LoVo (cell line): ENCODE results near the gene PRM1.
"Not testable (repeated sequence)": the region's sequence is repeated elsewhere in the genome, so short reads cannot be mapped to it uniquely, and the experiment has no call there.

Experiments
- DNase-seq: peaks from one replicate; pipeline ENCODE4 v3.0.0-alpha.2; 2016; ENCODE audit warnings: low spot score

The PRM1 gene

DNA sequence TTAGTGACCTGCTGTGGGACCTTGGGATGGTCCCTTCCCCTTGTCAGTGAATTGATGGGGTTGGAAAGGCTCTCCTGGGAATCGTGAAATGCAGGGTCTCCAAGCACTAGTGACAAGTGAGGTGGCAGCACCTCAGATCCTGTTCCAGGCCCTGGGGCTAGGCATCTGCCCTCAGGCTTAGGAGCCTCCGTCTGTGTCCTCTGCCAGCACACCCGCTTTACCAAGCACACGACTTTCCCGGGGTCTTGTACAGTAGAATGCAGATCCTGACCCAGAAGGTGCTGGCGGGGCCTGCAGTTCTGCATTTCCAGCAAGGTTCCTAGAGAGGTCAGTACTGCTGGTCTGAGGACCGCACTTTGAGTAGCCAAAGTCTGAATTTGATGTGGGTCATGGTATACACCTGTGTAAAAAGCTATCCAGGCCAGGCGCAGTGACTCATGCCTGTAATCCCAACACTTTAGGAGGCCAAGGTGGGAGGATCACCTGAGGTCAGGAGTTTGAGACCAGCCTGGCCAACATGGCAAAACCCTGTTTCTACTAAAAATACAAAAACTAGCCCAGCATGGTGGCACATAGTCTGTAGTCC is 33.3 kb upstream of the PRM1 start:
- DNase-seq: no peak

DNA sequence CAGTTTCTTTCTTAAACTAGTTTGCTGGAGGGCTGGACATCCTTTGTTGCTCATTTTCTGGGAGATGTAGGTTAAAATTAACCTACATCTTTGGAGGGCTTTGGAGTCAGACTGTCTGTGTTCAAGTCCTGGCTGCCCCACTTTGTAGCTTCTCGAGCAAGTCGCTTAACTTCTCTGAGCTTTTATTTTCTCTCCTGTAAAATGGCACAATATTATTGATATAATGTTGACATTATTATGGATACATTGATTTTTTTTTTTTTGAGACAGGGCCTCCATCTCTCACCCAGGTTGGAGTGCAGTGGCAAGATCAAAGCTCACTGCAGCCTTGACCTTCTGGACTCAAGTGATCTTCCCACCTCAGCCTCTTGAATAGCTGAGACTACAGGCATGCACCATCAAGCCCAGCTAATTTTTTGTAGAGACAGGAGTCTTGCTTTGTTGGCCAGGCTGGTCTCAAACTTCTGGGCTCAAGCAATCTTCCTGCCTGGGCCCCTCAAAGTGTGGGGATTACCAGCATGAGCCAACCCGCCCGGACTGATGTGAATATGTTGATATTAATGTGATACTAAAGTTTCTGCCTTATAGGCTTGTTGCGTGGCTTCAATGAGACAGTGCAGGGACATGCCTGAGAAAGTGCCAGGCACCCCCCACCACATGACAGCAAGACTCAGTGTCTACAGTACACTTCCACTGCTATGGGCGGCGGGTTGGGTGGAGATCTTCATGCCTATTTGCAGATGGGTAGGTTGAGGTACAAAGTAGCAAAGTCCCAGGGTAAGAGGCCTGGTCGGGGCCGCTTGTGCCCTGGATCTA is 32.6 kb upstream of the PRM1 start:
- DNase-seq: no peak

DNA sequence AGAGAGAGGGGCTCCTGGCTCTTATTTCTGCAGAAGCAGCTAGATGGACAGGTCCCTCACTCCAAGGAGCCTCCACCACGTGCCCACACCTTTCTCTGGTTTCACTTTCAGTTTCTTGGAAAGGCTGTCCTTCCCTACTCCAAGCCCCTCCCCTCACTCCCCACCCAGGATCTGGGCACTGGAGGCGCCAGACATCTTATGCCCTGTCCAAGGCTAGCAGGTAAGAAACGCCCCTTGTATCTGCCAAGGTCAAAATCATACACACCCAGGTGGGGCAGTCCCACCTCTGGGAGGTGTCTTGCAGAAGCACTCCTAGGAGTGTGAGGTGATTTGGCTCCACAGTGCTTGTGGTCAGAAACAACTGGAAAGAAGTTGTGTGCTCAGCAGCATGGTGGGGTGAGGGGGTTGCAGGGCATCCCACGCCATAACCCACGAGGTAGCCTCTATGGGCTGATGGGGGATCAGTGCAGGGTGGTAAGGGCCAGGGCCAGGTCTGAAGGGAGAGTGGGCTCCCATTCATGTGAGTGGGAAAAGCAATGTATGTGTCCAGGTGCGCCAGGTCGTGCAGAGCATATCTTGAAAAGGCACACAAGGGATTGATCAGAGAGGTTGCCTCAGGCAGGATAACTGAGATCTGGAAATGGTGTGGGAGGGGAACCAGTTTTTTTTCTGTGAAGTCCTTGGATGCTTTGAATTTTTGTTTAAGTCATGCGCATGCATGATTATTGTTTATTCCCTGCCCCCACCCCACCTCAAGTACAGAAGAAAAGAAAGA is 31.8 kb upstream of the PRM1 start:
- DNase-seq: peak; percentile 73

DNA sequence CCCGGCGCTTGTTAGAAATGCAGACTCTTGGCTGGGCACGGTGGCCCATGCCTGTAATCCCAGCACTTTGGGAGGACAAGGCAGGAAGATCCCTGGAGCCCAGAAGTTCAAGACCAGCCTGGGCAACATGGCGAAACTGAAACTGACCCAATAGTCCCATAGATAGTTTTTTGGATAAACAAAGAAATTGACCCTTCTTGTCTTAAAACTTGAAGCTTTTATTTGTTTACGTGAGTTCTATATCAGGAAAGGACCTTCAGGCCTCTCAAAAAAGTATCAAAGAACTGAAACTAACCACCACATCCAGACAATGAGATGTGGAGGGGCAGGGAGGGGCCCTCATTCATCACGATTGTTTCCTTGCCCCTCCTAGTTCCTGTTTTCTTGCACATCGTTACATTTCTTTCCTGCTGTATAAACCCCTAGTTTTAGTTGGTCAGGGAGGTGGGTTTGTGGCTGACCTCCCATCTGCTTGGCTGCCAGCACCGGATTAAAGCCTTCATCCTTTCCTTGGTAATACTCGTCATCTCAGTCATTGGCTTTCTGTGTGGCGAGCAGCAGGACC is 29.9 kb upstream of the PRM1 start:
- no peak for DNase-seq

DNA sequence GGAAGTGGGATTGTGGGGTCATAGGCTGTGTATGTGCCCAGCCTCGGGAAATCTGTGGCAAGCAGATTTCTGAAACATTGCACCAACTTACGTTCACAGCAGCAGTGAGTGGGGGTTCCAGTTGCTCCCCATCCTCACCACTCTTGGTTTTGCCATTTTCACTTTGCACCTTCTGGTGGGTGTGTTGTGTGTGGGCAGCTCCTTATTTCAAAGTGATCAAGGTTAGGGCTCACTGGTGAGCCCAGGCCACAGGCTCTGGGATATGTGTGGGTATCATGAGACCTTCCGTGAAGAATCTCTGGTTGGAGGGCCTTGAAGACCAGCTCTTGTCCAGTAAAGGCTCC is 29.5 kb upstream of the PRM1 start:
- no peak for DNase-seq

DNA sequence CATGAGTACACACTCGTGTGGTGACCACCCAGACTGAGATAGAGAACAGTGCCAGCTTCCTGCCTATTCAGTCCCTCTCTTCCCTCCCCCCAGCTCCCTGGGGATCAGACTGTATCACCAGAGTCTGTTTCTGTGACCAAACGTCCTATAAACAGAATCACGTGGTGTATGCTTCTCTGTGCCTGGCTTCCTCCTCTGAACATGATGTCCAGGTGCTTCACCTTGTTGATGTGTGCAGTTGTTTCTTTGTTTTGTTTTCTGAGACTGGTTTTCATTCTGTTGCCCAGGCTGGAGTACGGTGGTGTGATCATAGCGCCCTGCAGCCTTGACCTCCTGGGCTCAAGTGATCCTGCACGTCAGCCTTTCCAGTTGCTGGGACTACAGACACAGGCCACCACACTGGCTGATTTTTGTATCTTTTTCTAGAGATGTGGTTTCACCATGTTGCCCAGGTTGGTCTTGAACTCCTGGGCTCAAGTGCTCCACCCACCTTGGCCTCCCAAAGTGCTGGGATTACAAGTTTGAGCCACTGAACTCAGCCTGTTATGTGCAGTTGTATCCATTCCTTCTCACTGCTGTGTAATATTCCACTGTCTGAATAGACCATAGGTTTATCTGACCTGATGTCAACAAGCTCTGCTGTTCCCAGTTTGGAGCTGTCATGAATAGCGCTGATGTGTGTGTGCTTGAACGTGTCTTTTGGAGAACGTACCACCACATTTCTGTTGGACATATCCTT is 28.9 kb upstream of the PRM1 start:
- no peak for DNase-seq

DNA sequence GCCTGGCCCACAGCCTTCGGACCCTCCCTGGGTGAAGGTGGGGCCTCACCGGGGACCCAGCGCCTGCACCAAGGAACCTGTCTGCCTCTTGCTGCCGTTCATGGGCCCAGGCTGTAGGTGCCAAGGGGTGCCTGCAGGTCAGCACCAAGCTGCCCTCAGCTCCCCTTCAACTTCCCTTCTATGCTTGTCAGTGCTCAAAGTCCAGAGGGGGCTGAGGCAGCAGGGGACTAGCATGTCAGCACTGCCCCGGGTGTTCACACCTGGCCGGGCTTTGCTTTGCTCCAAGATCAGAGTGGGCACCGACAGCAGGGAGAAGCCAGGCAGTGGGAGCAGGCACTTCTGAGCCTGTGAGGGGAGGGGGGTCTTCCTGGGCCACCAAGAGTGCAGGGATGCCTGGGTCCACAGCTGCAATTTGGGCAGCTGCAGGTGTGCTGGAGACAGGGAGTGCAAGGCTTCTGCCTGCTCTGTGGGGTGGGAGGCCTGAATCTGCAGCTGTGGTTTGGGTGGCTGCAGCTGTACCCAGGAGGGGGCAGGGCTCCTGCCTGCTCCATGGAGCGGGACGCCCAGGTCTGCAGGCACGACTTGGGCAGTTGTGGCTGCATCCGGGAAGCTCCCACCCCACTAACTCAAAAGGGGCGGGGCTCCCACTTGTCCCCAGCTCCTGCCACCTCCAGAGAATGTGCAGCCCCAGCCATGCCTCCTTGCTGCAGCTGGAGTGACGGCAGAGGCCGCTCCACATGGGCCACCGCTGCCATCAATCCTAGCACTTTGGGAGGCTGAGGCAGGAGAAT is 27.6 kb upstream of the PRM1 start:
- DNase-seq: no peak

DNA sequence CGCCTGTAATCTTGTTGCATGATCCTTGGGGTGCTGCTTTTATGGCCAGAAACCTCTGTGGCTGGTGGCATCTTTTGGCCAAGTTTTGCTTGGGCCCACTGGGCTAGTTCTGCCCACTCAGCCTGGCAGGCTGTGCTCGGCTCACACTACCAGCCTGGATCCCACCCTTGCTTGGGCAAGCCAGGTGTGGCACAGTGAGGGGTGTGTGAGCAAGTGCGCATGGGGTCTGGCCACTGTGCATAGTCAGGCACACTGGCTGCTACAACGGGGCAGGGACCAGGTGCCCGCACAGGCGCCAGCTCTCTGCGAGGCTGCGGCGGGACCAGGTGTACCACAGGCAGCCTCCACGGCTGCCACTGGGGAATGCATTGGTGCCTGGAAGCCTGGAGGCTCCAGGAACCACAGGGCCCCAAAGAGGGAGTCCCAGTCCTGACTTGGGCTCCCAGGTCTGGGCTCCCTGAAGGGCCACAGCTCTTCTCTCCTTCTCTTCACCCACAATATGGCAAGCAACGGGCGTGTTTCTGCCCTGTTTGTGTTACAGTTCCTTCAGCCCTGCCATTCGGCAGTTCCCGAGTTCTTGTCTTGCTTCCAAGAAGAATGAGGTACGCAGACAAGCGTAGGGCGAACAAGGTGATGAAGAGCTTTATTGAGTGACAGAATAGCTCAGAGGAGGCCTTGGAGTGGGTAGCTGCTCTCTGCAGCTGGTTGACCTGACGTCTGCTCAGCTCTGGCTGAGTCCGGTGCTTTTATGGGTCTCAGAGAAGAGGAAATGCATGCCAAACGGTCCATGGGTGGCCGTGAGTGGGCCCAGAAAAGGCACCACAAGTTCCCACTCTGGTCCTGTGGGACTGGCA is 26.7 kb upstream of the PRM1 start:
- no peak for DNase-seq

DNA sequence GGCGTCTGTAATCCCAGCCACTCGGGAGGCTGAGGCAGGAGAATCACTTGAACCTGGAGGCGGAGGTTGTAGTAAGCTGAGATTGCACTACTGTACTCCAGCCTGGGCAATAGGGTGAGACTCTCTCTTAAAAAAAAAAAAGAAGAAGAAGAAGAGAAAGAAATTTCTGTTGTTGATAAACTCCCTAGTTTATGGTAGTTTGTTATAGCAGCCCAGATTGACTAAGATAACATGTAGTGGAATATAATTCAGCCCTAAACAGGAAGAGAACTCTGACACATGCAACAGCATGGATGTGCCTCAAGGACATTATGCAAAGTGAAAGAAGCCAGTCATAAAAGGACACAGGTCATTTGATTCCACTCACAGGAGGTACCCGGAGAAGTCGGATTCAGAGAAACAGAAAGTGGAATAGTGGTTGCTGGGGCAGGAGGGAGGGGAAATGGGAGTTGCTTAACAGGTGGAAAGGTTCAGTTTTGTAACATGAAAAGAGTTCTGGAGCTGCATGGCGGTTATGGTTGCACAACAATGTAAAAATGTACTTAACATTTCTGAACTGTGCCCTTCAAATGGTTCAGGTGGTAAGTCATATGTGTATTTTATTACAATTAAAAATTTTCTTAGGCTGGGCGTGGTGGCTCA is 26.0 kb upstream of the PRM1 start:
- no peak for DNase-seq

DNA sequence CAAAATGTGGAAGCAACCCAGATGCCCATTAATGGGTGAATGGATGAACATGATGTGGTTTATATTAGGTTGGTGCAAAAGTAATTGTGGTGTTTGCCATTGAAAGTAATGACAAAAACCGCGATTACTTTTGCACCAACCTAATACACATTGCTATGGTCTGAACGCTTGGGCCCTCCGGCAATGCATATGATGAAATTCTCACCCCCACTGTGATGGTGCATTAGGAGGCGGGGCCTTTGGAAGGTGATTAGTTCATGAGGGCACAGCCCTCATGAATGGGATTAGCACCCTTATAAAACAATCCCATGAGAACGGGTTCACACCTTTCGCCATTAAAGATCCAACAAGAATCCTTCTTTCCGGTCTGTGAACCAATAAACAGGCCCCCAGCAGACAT is 25.3 kb upstream of the PRM1 start:
- no peak for DNase-seq

DNA sequence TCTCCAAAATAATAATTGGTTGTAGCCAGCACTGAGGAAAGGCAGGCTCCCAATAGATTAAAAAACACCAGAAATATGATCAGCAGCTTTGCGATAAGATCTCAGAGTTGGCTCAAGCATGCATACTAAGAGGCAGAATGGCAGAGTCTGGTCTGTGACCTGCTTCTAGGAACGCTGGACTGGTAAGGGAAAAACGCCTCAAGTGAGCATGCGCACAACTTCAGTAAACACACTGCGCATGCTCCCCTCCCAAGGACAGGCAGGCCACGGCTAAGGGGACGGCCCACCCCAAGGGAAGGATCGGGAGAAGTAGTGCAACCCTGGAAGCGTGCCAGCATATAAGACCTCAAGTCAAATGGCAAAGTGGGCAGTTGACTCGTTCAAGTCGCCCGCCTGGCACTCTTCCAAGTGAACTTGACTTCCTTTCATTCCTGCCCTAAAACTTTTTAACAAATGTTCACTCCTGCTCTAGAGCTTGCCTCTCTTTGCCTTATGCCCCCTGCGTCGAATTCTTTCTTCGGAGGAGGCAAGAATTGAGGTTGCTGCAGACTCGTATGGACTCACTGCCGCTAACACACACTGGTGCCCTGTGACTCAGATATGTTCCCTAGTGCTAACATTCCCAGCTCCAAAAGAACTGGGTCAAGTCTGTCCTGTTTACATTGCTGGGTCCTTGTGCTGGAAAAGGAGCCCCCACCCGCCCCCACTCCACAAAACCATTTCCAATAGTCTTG is 22.4 kb upstream of the PRM1 start:
- DNase-seq: no peak

DNA sequence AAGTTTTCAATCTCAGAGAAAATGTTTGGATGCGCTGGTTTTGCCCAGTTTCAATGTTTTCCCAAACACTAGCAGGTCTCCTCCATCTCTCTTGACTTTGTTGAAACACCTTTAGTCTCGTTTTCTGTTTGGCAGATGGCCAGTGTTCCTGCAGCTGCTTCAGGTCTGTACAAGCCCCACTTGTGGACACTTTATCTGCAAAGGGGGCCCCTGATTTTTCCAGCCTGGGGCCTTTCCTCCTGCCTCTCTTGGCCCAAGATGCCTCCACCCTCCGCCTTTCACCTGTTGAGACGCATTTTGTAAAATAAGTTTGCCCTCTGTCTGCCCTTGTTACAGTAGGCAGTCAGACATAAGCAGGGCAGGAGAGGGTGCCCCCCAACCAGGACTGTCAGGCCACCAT is 21.8 kb upstream of the PRM1 start:
- no peak for DNase-seq

DNA sequence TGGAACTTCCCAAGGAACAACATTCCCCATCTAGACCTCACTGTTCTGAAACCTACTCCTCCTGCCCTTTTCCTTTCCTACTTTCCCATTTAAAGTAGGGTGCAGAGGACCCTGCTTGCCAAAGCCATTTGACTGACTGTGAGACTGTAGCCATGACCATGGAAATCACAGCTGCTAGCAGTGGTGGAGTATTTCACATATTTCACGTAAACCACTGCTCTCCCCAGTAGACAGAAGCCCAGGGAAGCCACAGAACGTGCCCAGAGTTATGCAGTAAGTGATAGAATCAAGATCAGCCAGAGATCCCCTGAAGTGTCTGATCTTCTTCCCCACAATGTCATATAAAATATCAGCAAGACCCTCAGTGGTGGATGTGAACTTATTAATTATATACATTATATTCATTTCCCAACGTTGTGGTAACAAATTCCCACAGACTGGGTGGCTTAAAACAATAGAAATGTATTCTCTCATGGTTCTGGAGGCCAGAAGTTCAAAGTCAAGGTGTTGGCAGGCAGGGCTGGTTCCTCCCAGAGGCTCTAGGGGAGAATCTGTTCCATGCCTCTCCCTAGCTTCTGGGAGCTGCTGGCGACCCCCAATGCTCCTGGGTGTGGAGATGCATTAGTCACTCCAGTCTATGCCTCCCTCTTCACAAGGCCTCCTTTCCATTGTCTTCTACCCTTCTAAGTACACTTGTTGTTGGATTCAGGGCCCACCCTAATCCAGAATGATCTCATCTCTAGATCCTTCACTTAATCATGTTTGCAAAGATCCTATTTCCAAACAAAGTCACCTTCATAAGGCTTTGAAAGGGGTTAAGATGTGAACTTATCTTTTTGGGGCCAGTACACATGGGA is 20.7 kb upstream of the PRM1 start:
- no peak for DNase-seq

DNA sequence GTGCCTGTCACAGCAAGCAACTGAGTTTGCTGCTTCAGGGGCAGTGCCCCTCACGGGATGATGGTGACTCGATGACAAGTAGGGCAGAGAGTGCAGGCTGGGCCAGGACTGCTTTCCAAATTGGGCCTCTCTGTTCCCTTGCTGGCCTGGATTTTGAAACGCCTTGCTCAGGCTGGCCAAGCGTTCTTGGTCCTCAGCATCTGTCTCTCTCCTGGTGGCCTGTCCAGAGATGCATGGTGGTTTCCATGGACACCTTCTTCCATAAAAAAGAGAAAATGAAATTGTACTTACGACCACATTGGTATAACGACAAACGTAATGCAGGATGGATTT is 19.4 kb upstream of the PRM1 start:
- DNase-seq: no peak

DNA sequence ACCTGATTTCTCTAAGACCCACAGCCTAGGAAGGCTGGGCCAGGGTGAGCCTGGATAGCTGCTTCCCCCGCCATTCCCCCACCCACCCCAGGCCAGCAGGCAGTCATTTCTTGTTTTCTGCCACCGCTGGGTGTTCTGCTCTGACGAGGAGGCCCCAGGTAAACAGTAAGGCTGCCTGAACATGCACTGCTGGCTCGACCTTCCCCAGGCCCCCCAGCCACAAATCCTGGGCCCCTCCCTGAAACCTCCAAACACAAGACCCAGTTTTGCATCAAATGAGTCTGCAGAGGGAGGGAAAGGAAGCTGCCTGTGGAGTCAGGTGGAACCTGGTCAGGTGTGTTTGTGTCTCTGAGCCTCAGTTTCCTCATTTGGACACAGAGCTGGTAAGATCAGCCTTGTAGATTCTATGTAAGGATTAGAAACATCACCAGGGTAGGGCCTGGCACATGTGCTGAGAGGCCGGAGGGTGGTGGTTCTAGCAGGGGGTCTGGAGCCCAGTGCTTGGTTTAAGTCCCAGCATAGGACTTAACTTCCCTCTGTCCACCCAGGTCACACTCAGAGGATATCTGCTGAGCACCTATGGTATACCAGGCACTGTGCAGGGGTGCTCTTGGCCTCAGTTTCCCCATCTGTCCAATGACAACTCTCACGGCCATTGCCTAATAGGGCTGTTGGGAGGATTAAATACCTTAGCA is 18.9 kb upstream of the PRM1 start:
- DNase-seq: no peak

DNA sequence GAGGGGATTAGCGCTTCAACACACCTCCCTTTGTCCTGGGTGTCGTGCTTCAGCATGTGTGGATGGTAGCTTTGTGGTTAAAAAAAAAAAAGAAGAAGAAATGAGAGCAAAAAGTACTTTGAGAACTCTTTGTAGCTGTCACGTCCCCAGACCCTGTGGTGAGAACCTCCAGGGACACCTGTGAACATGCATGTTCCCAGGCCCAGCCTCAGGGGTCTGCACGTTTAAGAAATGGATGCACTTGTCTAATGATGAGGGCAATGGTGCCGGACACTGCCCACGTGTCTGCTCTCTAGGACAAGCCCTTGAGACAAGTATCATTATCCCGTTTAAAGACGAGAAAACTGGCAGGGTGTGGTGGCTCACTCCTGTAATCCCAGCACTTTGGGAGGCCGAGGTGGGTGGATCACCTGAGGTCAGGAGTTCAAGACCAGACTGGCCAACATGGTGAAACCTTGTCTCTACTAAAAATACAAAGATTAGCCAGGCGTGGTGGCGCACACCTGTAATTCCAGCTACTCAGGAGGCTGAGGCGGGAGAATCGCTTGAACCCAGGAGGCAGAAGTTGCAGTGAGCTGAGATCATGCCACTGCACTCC is 17.9 kb upstream of the PRM1 start:
- DNase-seq: not testable (repeated sequence)

DNA sequence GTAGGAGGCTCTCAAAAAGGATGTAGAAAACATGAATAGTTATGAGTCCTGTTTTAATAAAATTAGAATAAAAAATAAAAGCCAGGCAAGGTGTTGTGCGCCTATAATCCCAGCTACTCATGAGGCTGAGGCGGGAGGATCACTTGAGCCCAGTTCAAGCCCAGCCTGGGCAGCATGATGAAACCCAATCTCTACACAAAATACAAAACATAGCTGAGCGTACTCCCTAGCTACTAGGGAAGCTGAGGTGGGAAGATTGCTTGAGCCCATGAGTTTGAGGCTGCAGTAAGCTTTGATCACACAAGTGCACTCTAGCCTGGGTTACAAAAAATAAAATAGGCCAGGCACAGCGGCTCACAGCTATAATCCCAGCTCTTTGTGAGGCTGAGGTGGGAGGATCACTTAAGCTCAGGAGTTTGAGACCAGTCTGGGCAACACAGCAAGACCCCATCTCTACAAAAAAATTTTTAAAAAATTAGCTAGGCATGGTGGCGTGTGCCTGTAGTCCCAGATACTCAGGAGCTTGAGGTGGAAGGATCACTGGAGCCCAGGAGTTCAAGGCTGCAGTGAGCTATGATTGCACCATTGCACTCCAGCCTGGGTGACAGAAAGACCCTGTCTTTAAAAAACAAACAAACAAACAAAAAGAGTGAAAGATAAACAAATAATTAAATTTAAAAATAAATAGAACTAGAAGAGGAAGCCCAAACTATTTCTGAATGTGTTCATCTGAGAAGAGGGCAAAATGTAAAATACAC is 17.2 kb upstream of the PRM1 start:
- no peak for DNase-seq
